Upper lobe of left lung (tissue), 4 donors: ENCODE data around the gene ZCCHC7.

ENCODE experiments used
- CTCF ChIP-seq, 6 experiments: fragments of 450-650 bp in 4 of 6; fragments of 200-600 bp in 2 of 6; sonication (generic) in 2 of 6; IDR thresholded peaks; one replicate each; pipeline ENCODE4 v1.5.1; 2016 to 2019; ENCODE audit warnings: antibody characterized with exemption in 6 of 6
- POLR2A ChIP-seq, 4 donors: fragments of 450-650 bp; IDR thresholded peaks; one replicate each; pipeline ENCODE4 v1.5.1; 2016 to 2017; ENCODE audit warnings: antibody characterized with exemption in 4 of 4, mild to moderate bottlenecking in 2 of 4

GRCh38 chr9:37119360-37119759 is 1.0 kb upstream of the ZCCHC7 start:
- TF ChIP-seq CTCF (IDR thresholded peaks at IDR 0.05) (no peak), POLR2A (IDR thresholded peaks at IDR 0.05) (no peak)
